Smooth muscle cell (in vitro differentiated cells): Measurements from ENCODE around the gene SYNJ2. TPM values are rescaled to one million over a fixed set of nuclear protein-coding genes. Genes with fewer than 3 reads are reported as not detected.

ENCODE experiments used
- DNase-seq: peaks from one replicate; lab custom pipeline; 2025; ENCODE audit not compliant: unreplicated experiment; lab: John Stamatoyannopoulos, UW
- H2AFZ ChIP-seq: fragments of 200-600 bp; sonication (generic); 2 replicates; pipeline ENCODE4 v1.6.0; 2016; ENCODE audit warnings: antibody characterized with exemption, low read depth, mild to moderate bottlenecking
- H3F3A ChIP-seq: fragments of 200-600 bp; sonication (generic); 2 replicates; pipeline ENCODE4 v1.6.0; 2017; ENCODE audit warnings: antibody characterized with exemption, low read depth
- H3K27ac ChIP-seq: fragments of 200-600 bp; sonication (generic); 2 replicates; pipeline ENCODE4 v1.5.1; 2016; ENCODE audit warnings: low read depth, mild to moderate bottlenecking
- H3K27me3 ChIP-seq: fragments of 200-600 bp; sonication (generic); 2 replicates; pipeline ENCODE4 v1.6.1; 2016; ENCODE audit warnings: low read depth, mild to moderate bottlenecking
- H3K36me3 ChIP-seq: fragments of 200-600 bp; sonication (generic); 2 replicates; pipeline ENCODE4 v1.5.1; 2016; ENCODE audit warnings: low read depth
- H3K4me1 ChIP-seq: fragments of 200-600 bp; sonication (generic); 2 replicates; pipeline ENCODE4 v1.5.1; 2016; ENCODE audit warnings: low read depth
- H3K4me2 ChIP-seq: fragments of 200-600 bp; sonication (generic); 2 replicates; pipeline ENCODE4 v1.6.0; 2016; ENCODE audit warnings: mild to moderate bottlenecking
- H3K4me3 ChIP-seq: fragments of 200-600 bp; sonication (generic); 2 replicates; pipeline ENCODE4 v1.5.1; 2016; ENCODE audit warnings: mild to moderate bottlenecking
- H3K79me2 ChIP-seq: fragments of 200-600 bp; sonication (generic); 2 replicates; pipeline ENCODE4 v1.6.0; 2016; ENCODE audit warnings: low read depth, mild to moderate bottlenecking
- H3K9ac ChIP-seq: fragments of 200-600 bp; sonication (generic); 2 replicates; pipeline ENCODE4 v1.6.0; 2016; ENCODE audit warnings: low read depth
- H3K9me3 ChIP-seq: fragments of 200-600 bp; sonication (generic); replicated peaks from 2 replicates; pipeline ENCODE4 v1.5.1; 2016; ENCODE audit warnings: low read depth
- H4K20me1 ChIP-seq: fragments of 200-600 bp; sonication (generic); 2 replicates; pipeline ENCODE4 v1.6.0; 2016; ENCODE audit warnings: low read depth
- CTCF ChIP-seq: fragments of 200-600 bp; sonication (generic); IDR thresholded peaks from 2 replicates; pipeline ENCODE4 v1.5.1; 2017; ENCODE audit warnings: borderline replicate concordance, mild to moderate bottlenecking, antibody characterized with exemption; ENCODE audit not compliant: insufficient read depth, poor library complexity, severe bottlenecking
- WGBS: methylation state at CpG from one replicate; pipeline ENCODE4 v1.1.7; 2016; ENCODE audit warnings: low lambda C conversion rate; 5-methylcytosine and 5-hydroxymethylcytosine counted together
- polyA plus RNA-seq: library from polyadenylated mRNA; unstranded; fragments of >200 nt; fragmentation: Nextera tagmentation; extraction: Ambion mirVana; gene quantifications from 2 replicates; pipeline ENCODE4 v1.2.1, GENCODE V29; 2016
- total RNA-seq: library from RNA; depleted of rRNA; stranded (reverse); fragments of >200 nt; gene quantifications from 2 replicates; pipeline ENCODE4 v1.2.3, GENCODE V29; 2014

SYNJ2 gene
- total and polyA plus RNA-seq, 2 experiments from 2014 or later = 6.0 to 6.1 TPM

GRCh38 chr6:157995458-157995857 lies 13.8 kb downstream of the SYNJ2 start:
- WGBS = 98% methylated on average over 12 of the region's 12 CpGs
- no peaks in the 10 kb centered on the region for H3K36me3 ChIP-seq
- no peak overlapping the region for H3K9ac ChIP-seq
- H3K4me1 ChIP-seq = no peaks in the 10 kb centered on the region
- no peak overlapping the region for H2AFZ ChIP-seq
- no peak overlapping the region for H3K4me2 ChIP-seq
- no peak overlapping the region for H3K27ac ChIP-seq
- no peak for TF ChIP-seq CTCF
- DNase-seq = no peak
- no peaks in the 10 kb centered on the region for H4K20me1 ChIP-seq
- no peaks in the 10 kb centered on the region for H3K9me3 ChIP-seq
- no peaks in the 10 kb centered on the region for H3K27me3 ChIP-seq
- H3K79me2 ChIP-seq = peaks cover 62% of the 10 kb centered on the region
- H3F3A ChIP-seq = no peaks in the 10 kb centered on the region
- no peak overlapping the region for H3K4me3 ChIP-seq

- Histone ChIP-seq H3K36me3 (no peaks in the 10 kb centered on the region), H3K4me2 (no peak overlapping the region), H4K20me1 (no peaks in the 10 kb centered on the region), H3K9me3 (no peaks in the 10 kb centered on the region), H3K9ac (no peak overlapping the region), H3F3A (no peaks in the 10 kb centered on the region), H3K27ac (no peak overlapping the region), H3K4me3 (no peak overlapping the region), H3K27me3 (no peaks in the 10 kb centered on the region), H3K4me1 (no peaks in the 10 kb centered on the region), H2AFZ (no peak overlapping the region), H3K79me2 (peaks cover 58% of the 10 kb centered on the region)
- DNase-seq = no peak
- 85% methylated on average over 7 of the region's 7 CpGs for WGBS
- no peak for TF ChIP-seq CTCF
Measured at GRCh38 chr6:157996201-157996712, 14.6 kb downstream of the SYNJ2 start.

- H3K79me2 ChIP-seq = peaks cover 50% of the 10 kb centered on the region
- no peak overlapping the region for H3K4me3 ChIP-seq
- no peaks in the 10 kb centered on the region for H4K20me1 ChIP-seq
- DNase-seq = no peak
- WGBS = 89% methylated on average over 15 of the region's 15 CpGs
- no peak overlapping the region for H3K27ac ChIP-seq
- no peak overlapping the region for H3K9ac ChIP-seq
- H3K4me2 ChIP-seq = no peak overlapping the region
- no peak for TF ChIP-seq CTCF
- H3K4me1 ChIP-seq = no peaks in the 10 kb centered on the region
- no peak overlapping the region for H2AFZ ChIP-seq
- H3K9me3 ChIP-seq = no peaks in the 10 kb centered on the region
- peaks cover 4% of the 10 kb centered on the region for H3F3A ChIP-seq
- no peaks in the 10 kb centered on the region for H3K36me3 ChIP-seq
- no peaks in the 10 kb centered on the region for H3K27me3 ChIP-seq
Measured at GRCh38 chr6:157996918-157997702, 15.4 kb downstream of the SYNJ2 start.
